K562 (cell line): ENCODE data around the gene DOCK6. TPM values are rescaled to one million over a fixed set of nuclear protein-coding genes. Genes with fewer than 3 reads are reported as not detected.
A peak's percentile ranks its signal among the peaks of the same experiment; 100 is the strongest.

Experiments used
- ATAC-seq: fragments of 200-7000 bp; cut with Tn5 transposase; 3 replicates; pipeline ENCODE4 v1.9.1; 2020; ENCODE audit warnings: moderate library complexity
- BruUV-seq: library from RNA; stranded (reverse); fragments of 400-500 nt; replicated peaks from 2 replicates; lab custom pipeline; 2021; lab: Mats Ljungman, UMichigan
- CTCF ChIA-PET: fragments of 300-600 bp; formaldehyde crosslinking; extraction: SDS; loops from one replicate; lab custom pipeline; 2021; ENCODE audit warnings: low intra/inter-chr PET ratio; lab: Yijun Ruan, JAX
- POLR2A ChIA-PET: fragments of 300-600, 350-650 bp; sonication (Branson Sonifier 250); formaldehyde crosslinking; extraction: SDS; loops from one replicate; lab custom pipeline; 2021; ENCODE audit warnings: antibody characterized with exemption, inconsistent platforms; lab: Yijun Ruan, JAX
- DNase-seq, 4 experiments: peaks; one replicate each; pipeline versions ENCODE4 v3.0.0 to v3.0.0-alpha.2; 2011 to 2018; ENCODE audit warnings: low spot score in 3 of 4, mixed read lengths in 3 of 4; ENCODE audit errors: extremely low read depth in 1 of 4
- FAIRE-seq: peaks from 2 replicates; lab custom pipeline; 2011; peaks lifted over from hg19 to GRCh38; lab: Jason Lieb, UNC
- H2AFZ ChIP-seq: 2 replicates; pipeline ENCODE4 v1.6.0; 2011; ENCODE audit warnings: low read depth, low read length, control low read depth, inconsistent platforms
- H3K27ac ChIP-seq: fragments of 200-600 bp; 3 replicates; pipeline ENCODE4 v1.8.0; 2011; ENCODE audit warnings: low read depth, mild to moderate bottlenecking, control low read depth, inconsistent platforms, low read length, moderate library complexity, mixed read lengths; ENCODE audit errors: extremely low read depth
- H3K27me3 ChIP-seq, 2 experiments: fragments of 300-600 bp in 1 of 2; 2 replicates in 1 of 2; 3 replicates in 1 of 2; pipeline versions ENCODE4 v1.6.0 to v1.8.0; 2011; ENCODE audit warnings: inconsistent platforms in 2 of 2, low read length in 2 of 2, mild to moderate bottlenecking in 1 of 2, mixed read lengths in 1 of 2, moderate library complexity in 1 of 2; ENCODE audit not compliant: control insufficient read depth in 2 of 2, insufficient read depth in 2 of 2
- H3K36me3 ChIP-seq: fragments of 300-600 bp; 3 replicates; pipeline ENCODE4 v1.8.0; 2011; ENCODE audit warnings: mild to moderate bottlenecking, low read length, inconsistent platforms; ENCODE audit not compliant: control insufficient read depth, insufficient read depth
- H3K4me1 ChIP-seq, 2 experiments: fragments of 200-600 bp in 1 of 2; replicated peaks in 1 of 2; 2 replicates in 1 of 2; 3 replicates in 1 of 2; pipeline versions ENCODE4 v1.5.1 to v1.8.0; 2011; ENCODE audit warnings: inconsistent platforms in 2 of 2, low read length in 2 of 2, mild to moderate bottlenecking in 1 of 2, mixed read lengths in 1 of 2, moderate library complexity in 1 of 2; ENCODE audit not compliant: control insufficient read depth in 2 of 2, insufficient read depth in 2 of 2
- H3K4me2 ChIP-seq: 2 replicates; pipeline ENCODE4 v1.6.1; 2011; ENCODE audit warnings: low read length, control low read depth, inconsistent platforms, mixed read lengths; ENCODE audit not compliant: insufficient read depth
- H3K4me3 ChIP-seq: fragments of 200-600 bp; sonication (generic), shearing (Covaris generic); 2 replicates; pipeline ENCODE4 v1.5.1; 2016; ENCODE audit warnings: control low read depth, inconsistent platforms
- H3K79me2 ChIP-seq: fragments of 200-600 bp; 3 replicates; pipeline ENCODE4 v1.8.0; 2011; ENCODE audit warnings: low read length, inconsistent platforms; ENCODE audit not compliant: control insufficient read depth, insufficient read depth
- H3K9ac ChIP-seq, 2 experiments: 2 replicates each; pipeline versions ENCODE4 v1.6.0 to v1.6.1; 2011; ENCODE audit warnings: low read depth in 2 of 2, low read length in 2 of 2, control low read depth in 1 of 2, inconsistent platforms in 1 of 2, mild to moderate bottlenecking in 1 of 2, mixed read lengths in 1 of 2; ENCODE audit not compliant: insufficient read depth in 1 of 2
- H3K9me1 ChIP-seq: one replicate; pipeline ENCODE4 v1.6.0; 2011; ENCODE audit warnings: inconsistent platforms, mild to moderate bottlenecking, low read length, moderate library complexity; ENCODE audit not compliant: control insufficient read depth, insufficient read depth
- H3K9me3 ChIP-seq: replicated peaks from 2 replicates; pipeline ENCODE4 v1.5.1; 2011; ENCODE audit warnings: low read depth, low read length, inconsistent platforms; ENCODE audit not compliant: control insufficient read depth, insufficient read depth
- H4K20me1 ChIP-seq: replicated peaks from 2 replicates; pipeline ENCODE4 v1.6.1; 2011; ENCODE audit warnings: low read length, inconsistent platforms, mixed read lengths; ENCODE audit not compliant: control insufficient read depth, insufficient read depth
- BCLAF1 ChIP-seq, 2 experiments: fragments of 450-650 bp in 1 of 2; IDR thresholded peaks; 2 replicates each; pipeline ENCODE4 v1.6.1; 2011 to 2017; ENCODE audit warnings: low read depth in 2 of 2, antibody characterized with exemption in 1 of 2, borderline replicate concordance in 1 of 2, low read length in 1 of 2, mild to moderate bottlenecking in 1 of 2, mixed read lengths in 1 of 2; ENCODE audit not compliant: control insufficient read depth in 1 of 2
- CBFA2T2 ChIP-seq: fragments of 450-650 bp; conservative IDR thresholded peaks from 2 replicates; pipeline ENCODE4 v1.6.1; 2017; ENCODE audit warnings: mild to moderate bottlenecking
- EP300 ChIP-seq: IDR thresholded peaks from 2 replicates; pipeline ENCODE4 v1.6.1; 2012; ENCODE audit warnings: low read length, improper control_type of control experiment
- MAFK ChIP-seq: IDR thresholded peaks from 2 replicates; pipeline ENCODE4 v1.6.1; 2011; ENCODE audit warnings: low read length, improper control_type of control experiment
- MEF2D ChIP-seq: conservative IDR thresholded peaks from 2 replicates; pipeline ENCODE4 v1.6.1; 2016; ENCODE audit warnings: low read depth, missing genetic modification characterization, missing compliant biosample characterization
- MTA1 ChIP-seq: fragments of 450-650 bp; IDR thresholded peaks from 2 replicates; pipeline ENCODE4 v1.6.1; 2017; ENCODE audit warnings: borderline replicate concordance
- NR4A1 ChIP-seq, 2 experiments: fragments of 250-450 bp in 1 of 2; fragments of 450-650 bp in 1 of 2; sonication (Bioruptor Pico) in 1 of 2; IDR thresholded peaks; 2 replicates each; pipeline versions ENCODE4 v1.4.0 to v1.6.1; 2016 to 2020; ENCODE audit warnings: mild to moderate bottlenecking in 2 of 2, missing compliant biosample characterization in 1 of 2, missing genetic modification characterization in 1 of 2, moderate library complexity in 1 of 2
- RERE ChIP-seq: sonication (generic); formaldehyde crosslinking; IDR thresholded peaks from 2 replicates; pipeline ENCODE4 v1.8.0; 2023; ENCODE audit warnings: missing genetic modification reagents, mild to moderate bottlenecking, borderline replicate concordance
- SMC3 ChIP-seq: conservative IDR thresholded peaks from 2 replicates; pipeline ENCODE4 v1.6.1; 2011; ENCODE audit warnings: low read depth, low read length, improper control_type of control experiment; ENCODE audit not compliant: insufficient read depth
- XRCC3 ChIP-seq: fragments of 450-650 bp; IDR thresholded peaks from 2 replicates; pipeline ENCODE4 v1.6.1; 2017; ENCODE audit warnings: mild to moderate bottlenecking, moderate library complexity
- ZBED1 ChIP-seq: IDR thresholded peaks from 2 replicates; pipeline ENCODE4 v1.6.1; 2014
- ZEB2 ChIP-seq: fragments of 450-650 bp; IDR thresholded peaks from 2 replicates; pipeline ENCODE4 v1.6.1; 2016
- ZKSCAN3 ChIP-seq: fragments of 250-450 bp; sonication (Bioruptor Pico); IDR thresholded peaks from 2 replicates; pipeline ENCODE4 v1.4.0; 2020
- ZNF695 ChIP-seq: fragments of 450-650 bp; formaldehyde crosslinking; IDR thresholded peaks from 2 replicates; pipeline ENCODE4 v1.4.0; 2020; ENCODE audit warnings: mild to moderate bottlenecking, moderate library complexity
- whole genome bisulfite sequencing: fragments of 100-300 bp; shearing (Covaris generic); methylation state at CpG from one replicate; pipeline ENCODE4 v1.1.6; 2016; ENCODE audit warnings: low coverage, mixed read lengths; ENCODE audit not compliant: insufficient coverage; ENCODE audit errors: missing lambda C conversion rate; 5-methylcytosine and 5-hydroxymethylcytosine counted together
- in situ Hi-C: fragments of 300-500 bp; cut with MboI; formaldehyde crosslinking; loops from 4 replicates; pipeline ENCODE4 v1.15.0; 2018; ENCODE audit warnings: inconsistent platforms, mixed read lengths
- intact Hi-C: fragments of 100-400 bp; cut with micrococcal nuclease; formaldehyde crosslinking; loops from 2 replicates; pipeline ENCODE4 v1.14.2; 2022
- polyA plus RNA-seq, 8 experiments: library from polyadenylated mRNA; depleted of rRNA in 4 of 8; stranded (reverse) in 5 of 8; unstranded in 3 of 8; fragments of >200 nt; fragmentation: Nextera tagmentation in 2 of 8; fragmentation: Illumina TruSeq in 1 of 8; extraction: Ambion mirVana in 2 of 8; extraction: Trizol in 1 of 8; gene quantifications; 2 replicates each; pipeline versions ENCODE4 v1.2.1 to v1.2.3, GENCODE V29; 2011 to 2014; ENCODE audit warnings: inconsistent platforms in 1 of 8, missing spikeins in 1 of 8
- total RNA-seq, 7 experiments: library from RNA; depleted of rRNA in 6 of 7; stranded (reverse); fragments of >200 nt in 6 of 7; fragmentation: Illumina TruSeq in 2 of 7; extraction: Trizol in 2 of 7; gene quantifications; 2 replicates each; pipeline versions ENCODE4 v1.2.1 to v1.2.3, GENCODE V29; 2011 to 2021; ENCODE audit warnings: low replicate concordance in 1 of 7

The DOCK6 gene
- total and polyA plus RNA-seq, 9 of the 15 experiments (the other 6 are each of a cell fraction or from before 2014, with no cell fraction given): 0.35 to 19.3 (median 3.8) TPM

DNA sequence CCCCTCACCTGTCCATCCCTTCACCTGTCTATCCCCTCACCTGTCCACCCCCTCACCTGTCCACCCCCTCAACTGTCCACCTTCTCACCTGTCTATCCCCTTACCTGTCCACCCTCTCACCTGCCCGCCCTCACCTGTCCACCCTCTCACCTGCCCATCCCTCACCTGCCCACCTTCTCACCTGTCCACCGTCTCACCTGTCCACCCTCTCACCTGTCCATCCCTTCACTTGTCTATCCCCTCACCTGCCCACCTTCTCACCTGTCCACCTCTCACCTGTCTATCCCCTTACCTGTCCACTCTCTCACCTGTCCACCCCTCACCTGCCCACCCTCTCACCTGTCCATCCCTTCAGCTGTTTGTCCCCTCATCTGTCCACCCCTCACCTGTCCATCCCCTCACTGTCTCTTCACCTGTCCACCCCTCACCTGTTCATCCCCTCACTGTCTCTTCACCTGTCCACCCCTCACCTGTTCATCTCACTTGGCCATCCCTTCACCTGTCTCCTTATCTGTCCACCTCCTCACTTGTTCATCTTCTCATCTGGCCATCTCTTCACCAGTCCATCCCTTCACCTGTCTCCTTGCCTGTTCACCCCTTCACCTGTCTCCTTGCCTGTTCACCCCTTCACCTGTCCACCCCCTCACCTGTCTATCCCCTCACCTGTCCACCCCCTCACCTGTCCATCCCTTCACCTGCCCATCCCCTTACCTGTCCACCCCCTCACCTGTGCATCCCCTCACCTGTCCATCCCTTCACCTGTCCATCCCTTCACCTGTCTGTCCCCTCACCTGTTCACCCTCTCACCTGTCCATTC lies 52.3 kb downstream of the DOCK6 start:
- ATAC-seq: no peak
- in situ Hi-C loops: no loop called here
- no peak overlapping the region for H3K4me3 ChIP-seq
- no peaks in the 10 kb centered on the region for H3K36me3 ChIP-seq
- no peaks in the 10 kb centered on the region for H3K9me1 ChIP-seq
- 8% methylated on average over 2 of the region's 2 CpGs for WGBS
- H3K4me1 ChIP-seq: 0 out of 5 replicates have a peak, but pooled peaks cover 0 to 9% of the 10 kb centered on the region in 2 experiments
- no peaks in the 10 kb centered on the region for H3K79me2 ChIP-seq
- DNase-seq: no peak
- CTCF ChIA-PET: no interaction called here
- POLR2A ChIA-PET: no interaction called here
- no peaks in the 10 kb centered on the region for H3K27me3 ChIP-seq
- no peak overlapping the region for H3K27ac ChIP-seq
- no peaks in the 10 kb centered on the region for H4K20me1 ChIP-seq
- H3K9ac ChIP-seq: no peak overlapping the region
- intact Hi-C loops: no loop called here
- no peaks in the 10 kb centered on the region for H3K9me3 ChIP-seq
- H3K4me2 ChIP-seq: no peak overlapping the region
- H2AFZ ChIP-seq: no peak overlapping the region
- no peak for FAIRE-seq
- no TSS peak for BruUV-seq
- no peak for TF ChIP-seq ZKSCAN3 (CRISPR knock-in tag)
- TF ChIP-seq NR4A1 (CRISPR knock-in tag; IDR thresholded peaks at IDR 0.05): no peak
- no peak for TF ChIP-seq NR4A1 (tag; IDR thresholded peaks at IDR 0.05)
- no peak for TF ChIP-seq SMC3
- TF ChIP-seq ZEB2: peak; percentile 97
- TF ChIP-seq ZBED1: no peak
- no peak for TF ChIP-seq MEF2D
- TF ChIP-seq MTA1: peak; percentile 42; the same call in 1 of the 2 replicates
- no peak for TF ChIP-seq XRCC3
- TF ChIP-seq CBFA2T2: peak; percentile 31; the same call in 1 of the 2 replicates
- TF ChIP-seq EP300: no peak
- no peak for TF ChIP-seq RERE
- TF ChIP-seq MAFK: no peak
- TF ChIP-seq ZNF695: no peak
- no peak for TF ChIP-seq BCLAF1 (IDR thresholded peaks at IDR 0.05; ENCODE audit: borderline replicate concordance in 1 of 2, control insufficient read depth in 1 of 2, low read depth in 2 of 2, low read length in 1 of 2)
